ENCODE measurements around the gene ECT2. TPM values are rescaled to one million over a fixed set of nuclear protein-coding genes. Genes with fewer than 3 reads are reported as not detected.

Gene ECT2
- polyA plus RNA-seq, 1 of the 3 experiments (the other 2 are of a cell fraction), result 8.6 TPM

DNA sequence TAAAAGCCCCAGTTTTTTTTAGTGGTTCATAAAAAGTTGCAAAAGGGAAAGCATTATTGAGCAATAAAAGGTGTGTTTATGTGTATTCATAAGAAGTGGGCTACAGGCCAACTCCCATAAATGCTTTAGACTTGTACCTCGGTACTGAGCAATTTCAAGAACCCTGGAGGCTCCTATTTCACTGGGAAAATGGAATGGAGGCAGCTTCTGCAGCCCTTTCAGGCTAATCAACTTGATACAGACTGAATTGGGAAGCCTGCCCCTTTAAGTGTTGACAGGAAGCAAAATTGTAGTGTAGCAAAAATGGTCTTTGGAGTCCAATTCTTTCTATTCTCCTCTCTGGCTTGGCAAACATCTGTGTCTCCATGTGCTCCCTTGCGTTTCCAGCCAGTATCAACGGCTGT is 118.8 kb downstream of the ECT2 start (continued):
- TF ChIP-seq RAD21 (IDR thresholded peaks at IDR 0.05; ENCODE audit: low read length), result no peak
- no peak for TF ChIP-seq TCF12 (IDR thresholded peaks at IDR 0.05)
- TF ChIP-seq, protein P1, sequence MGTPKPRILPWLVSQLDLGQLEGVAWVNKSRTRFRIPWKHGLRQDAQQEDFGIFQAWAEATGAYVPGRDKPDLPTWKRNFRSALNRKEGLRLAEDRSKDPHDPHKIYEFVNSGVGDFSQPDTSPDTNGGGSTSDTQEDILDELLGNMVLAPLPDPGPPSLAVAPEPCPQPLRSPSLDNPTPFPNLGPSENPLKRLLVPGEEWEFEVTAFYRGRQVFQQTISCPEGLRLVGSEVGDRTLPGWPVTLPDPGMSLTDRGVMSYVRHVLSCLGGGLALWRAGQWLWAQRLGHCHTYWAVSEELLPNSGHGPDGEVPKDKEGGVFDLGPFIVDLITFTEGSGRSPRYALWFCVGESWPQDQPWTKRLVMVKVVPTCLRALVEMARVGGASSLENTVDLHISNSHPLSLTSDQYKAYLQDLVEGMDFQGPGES (IDR thresholded peaks at IDR 0.05; ENCODE audit: low read depth, low read length), result no peak
- TF ChIP-seq SMC3 (IDR thresholded peaks at IDR 0.05; ENCODE audit: low read depth, low read length), result no peak
- TF ChIP-seq YY1 (IDR thresholded peaks at IDR 0.05; ENCODE audit: low read depth), result no peak

DNA sequence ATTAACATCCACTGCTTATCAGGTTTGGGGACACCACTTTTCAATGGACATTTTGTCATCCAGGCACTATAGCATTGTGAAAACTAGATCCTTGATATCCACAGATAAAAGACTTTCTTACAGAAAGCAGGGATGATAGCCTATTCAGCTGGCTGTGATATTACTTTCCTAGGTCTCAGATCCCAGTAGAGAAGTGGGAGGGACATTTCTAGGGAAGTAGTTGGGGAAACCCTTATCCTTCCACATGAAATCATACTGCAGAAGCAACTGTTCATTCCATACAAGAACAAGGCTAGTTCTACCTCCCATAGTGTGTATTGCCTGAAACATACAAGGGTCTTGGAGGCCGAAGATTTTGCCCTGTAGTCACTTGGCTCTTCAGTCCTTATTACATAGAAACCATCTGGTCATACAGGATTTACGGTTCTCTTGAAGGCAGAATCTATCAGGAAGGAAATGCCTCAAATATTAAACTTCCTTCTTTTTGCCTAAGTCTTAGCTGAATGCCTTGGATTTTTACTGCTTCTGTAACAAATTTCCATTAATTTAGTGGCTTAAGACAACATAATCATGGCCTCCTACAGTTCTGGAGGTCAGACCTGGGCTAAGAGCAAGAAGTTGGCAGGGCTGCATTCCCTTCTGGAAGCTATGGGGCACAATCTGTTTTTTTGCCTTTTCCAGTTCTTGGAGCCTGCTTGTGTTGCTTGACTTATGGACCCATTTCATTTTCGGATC is 119.4 kb downstream of the ECT2 start:
- Histone ChIP-seq H3F3A (replicated peaks; ENCODE audit: insufficient read depth) (no peaks in the 10 kb centered on the region), H3K4me2 (no peak overlapping the region), H3K9ac (no peak overlapping the region), H4K20me1 (ENCODE audit: insufficient read depth) (no peaks in the 10 kb centered on the region), H3K79me2 (ENCODE audit: insufficient read depth) (no peaks in the 10 kb centered on the region), H3K4me3 (ENCODE audit: low read depth in 2 of 2, low read length in 1 of 2) (no peak overlapping the region), H3K9me3 (no peaks in the 10 kb centered on the region), H3K4me1 (ENCODE audit: control insufficient read depth in 1 of 2, insufficient read depth in 2 of 2, low read depth in 1 of 2, low read length in 1 of 2) (no peaks in the 10 kb centered on the region), H3K27me3 (ENCODE audit: insufficient read depth) (no peaks in the 10 kb centered on the region), H2AFZ (ENCODE audit: low read depth) (no peak overlapping the region), H3K27ac (ENCODE audit: low read depth in 2 of 2, low read length in 1 of 2) (no peak overlapping the region), H3K36me3 (replicated peaks in 1 of 2; ENCODE audit: control insufficient read depth in 1 of 2, insufficient read depth in 2 of 2, low read length in 1 of 2) (no peaks in the 10 kb centered on the region), H3K9me2 (no peaks in the 10 kb centered on the region)
- WGBS (ENCODE audit: low lambda C conversion rate), result 31% methylated on average over 3 of the region's 3 CpGs
- ChIA-PET CTCF (interaction anchor here (0.8 kb wide), 1 partner anchor 22 kb away, joined by 3 read pairs; no protein-coding TSS in a partner anchor), POLR2A (no interaction called here)
- no peak for DNase-seq
- TF ChIP-seq, protein P2, sequence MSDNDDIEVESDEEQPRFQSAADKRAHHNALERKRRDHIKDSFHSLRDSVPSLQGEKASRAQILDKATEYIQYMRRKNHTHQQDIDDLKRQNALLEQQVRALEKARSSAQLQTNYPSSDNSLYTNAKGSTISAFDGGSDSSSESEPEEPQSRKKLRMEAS (IDR thresholded peaks at IDR 0.05; ENCODE audit: low read depth), result no peak
- TF ChIP-seq ELF1 (IDR thresholded peaks at IDR 0.05) (no peak), FOXM1 (IDR thresholded peaks at IDR 0.05; ENCODE audit: low read depth) (no peak), RXRA (IDR thresholded peaks at IDR 0.05; ENCODE audit: borderline replicate concordance, low read depth) (no peak), POLR2AphosphoS5 (IDR thresholded peaks at IDR 0.05; ENCODE audit: low read depth, low read length) (no peak), EP300 (IDR thresholded peaks at IDR 0.05; ENCODE audit: borderline replicate concordance in 1 of 2, low read depth in 1 of 2, low read length in 1 of 2) (no peak), GABPA (IDR thresholded peaks at IDR 0.05; ENCODE audit: low read depth) (no peak), RFX5 (IDR thresholded peaks at IDR 0.05; ENCODE audit: low read length) (no peak), TCF12 (IDR thresholded peaks at IDR 0.05) (no peak)
- TF ChIP-seq, protein P3, sequence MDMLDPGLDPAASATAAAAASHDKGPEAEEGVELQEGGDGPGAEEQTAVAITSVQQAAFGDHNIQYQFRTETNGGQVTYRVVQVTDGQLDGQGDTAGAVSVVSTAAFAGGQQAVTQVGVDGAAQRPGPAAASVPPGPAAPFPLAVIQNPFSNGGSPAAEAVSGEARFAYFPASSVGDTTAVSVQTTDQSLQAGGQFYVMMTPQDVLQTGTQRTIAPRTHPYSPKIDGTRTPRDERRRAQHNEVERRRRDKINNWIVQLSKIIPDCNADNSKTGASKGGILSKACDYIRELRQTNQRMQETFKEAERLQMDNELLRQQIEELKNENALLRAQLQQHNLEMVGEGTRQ (IDR thresholded peaks at IDR 0.05; ENCODE audit: borderline replicate concordance, low read depth, low read length), result no peak

Small RNA genes lying within 50 kb of the gene (small RNA-seq; reads per million reads assigned to genes)
- gene AC108667.1, result 0 reads per million in 7 experiments
- gene RF00139, result 0 reads per million in 7 experiments
- gene RNU4-4P, result 0 to 2.6 (median 0) reads per million in 7 experiments
- gene RNU6-547P, result 0 reads per million in 7 experiments

Other genes starting within 250 kb of the ECT2 start
- 0.03 and 0.10 TPM in 2 replicates for gene TNFSF10, start 227.3 kb upstream of the ECT2 start, polyA plus RNA-seq (2012; rRNA removed)
- 7.5 and 12.2 TPM in 2 replicates for gene NCEH1, start 39.7 kb upstream of the ECT2 start, polyA plus RNA-seq (2012; rRNA removed)